NCI-H1105 treated with DMSO at 0.1 percent for 48 hours (cell line): Measurements from ENCODE around the gene GATB.

ENCODE experiments used
- DNase-seq: peaks from one replicate; lab custom pipeline; 2025; lab: John Stamatoyannopoulos, UW

The GATB gene

DNA sequence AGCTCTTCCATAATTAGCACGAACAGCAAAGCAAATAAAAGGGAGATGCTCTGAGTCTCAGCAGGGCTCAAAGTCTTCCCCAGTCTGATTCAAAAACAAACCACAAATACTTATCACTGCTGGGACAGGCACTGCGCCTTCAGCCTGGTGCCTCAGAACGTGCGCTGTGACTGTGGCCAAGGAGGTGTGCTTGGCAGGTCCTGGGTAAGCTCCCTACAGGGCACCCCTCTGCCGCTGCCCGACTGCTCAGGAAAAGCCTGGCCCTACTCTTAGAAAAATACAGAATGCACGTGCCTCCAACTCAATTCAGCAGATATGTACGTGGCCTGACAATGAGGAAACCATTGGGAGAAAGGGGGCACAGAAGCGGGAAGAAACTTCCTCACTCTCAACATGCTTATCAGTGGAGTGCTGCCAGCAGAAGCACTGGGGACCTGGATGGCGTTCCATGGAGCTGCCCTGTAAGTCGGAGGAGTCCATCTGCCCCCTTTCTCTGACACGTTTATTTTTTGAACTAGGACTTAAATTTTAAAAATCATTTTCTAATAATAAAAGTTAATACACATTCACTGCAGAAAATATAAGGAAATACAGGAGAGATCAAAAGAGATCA is 86.8 kb downstream of the GATB start:
- no peak for DNase-seq

DNA sequence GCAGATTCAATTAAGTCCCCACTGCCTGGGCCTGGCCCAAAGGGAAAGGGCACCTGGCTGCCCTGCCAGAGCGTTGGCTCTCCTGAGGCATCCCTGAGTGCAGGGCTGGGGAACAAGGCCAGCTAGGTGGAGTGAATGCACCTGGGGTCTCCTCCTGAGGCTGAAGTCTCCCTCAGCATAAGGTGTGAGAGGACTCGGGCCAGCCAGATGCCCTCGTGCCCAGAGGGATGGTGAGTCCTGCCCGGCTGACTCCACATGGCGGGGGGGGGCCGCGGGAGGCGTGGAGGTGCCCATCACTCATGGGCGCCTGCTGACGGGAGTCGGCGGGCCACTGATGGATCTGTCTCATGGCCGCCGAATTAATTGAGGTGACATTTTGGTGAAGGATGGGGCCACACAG is 87.8 kb downstream of the GATB start:
- DNase-seq: no peak

DNA sequence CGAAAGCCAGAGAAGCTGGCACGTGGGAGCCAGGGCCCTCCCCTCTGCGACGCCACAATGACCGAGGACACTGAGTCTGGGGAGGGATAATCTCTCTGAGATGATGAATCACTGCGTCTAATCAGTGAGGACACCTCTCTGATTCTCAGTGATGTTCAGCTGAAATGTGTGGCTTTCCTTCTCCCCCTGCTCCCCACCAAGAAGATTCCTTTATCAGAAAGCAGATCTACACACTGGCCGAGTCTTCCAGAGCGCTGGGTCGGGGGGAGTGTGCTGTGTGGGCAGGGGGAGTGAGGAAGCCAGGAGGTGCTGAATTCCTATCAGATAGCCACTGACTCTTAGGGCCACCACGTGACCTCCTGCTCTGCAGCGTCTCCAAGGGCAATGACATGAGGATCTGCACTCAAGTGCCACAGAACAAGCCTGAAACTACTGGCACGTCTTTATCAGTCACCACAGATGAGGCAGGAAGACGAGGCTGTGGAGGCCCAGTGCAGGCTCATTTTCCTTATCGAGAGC is 89.2 kb downstream of the GATB start:
- DNase-seq: no peak

DNA sequence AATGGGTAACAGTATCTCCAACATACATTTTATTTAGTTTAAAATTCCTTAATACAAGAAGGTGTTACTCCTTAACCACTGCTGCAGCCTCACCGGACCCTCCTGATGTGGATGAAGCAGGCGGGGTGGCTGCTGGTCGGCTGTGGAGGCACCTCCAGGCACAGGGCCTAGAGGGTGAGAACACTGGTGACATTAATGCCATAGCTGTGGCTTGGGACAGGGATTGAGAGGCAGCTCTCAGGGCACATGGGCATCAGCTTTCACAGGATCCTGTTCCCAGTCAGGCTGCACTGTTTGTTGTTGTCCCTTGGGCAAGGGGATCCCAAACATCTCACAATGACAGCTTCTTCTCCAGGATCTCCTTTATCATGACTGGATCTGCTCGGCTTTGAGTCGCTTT is 90.0 kb downstream of the GATB start:
- no peak for DNase-seq

GRCh38 chr4:151669990-151670389 is 90.8 kb downstream of the GATB start:
- DNase-seq: no peak

GRCh38 chr4:151668689-151669402 is 92.0 kb downstream of the GATB start:
- no peak for DNase-seq

GRCh38 chr4:151667666-151668065 is 93.1 kb downstream of the GATB start:
- DNase-seq: no peak

- no peak for DNase-seq
Observed at GRCh38 chr4:151667048-151667447, 93.8 kb downstream of the GATB start.

DNA sequence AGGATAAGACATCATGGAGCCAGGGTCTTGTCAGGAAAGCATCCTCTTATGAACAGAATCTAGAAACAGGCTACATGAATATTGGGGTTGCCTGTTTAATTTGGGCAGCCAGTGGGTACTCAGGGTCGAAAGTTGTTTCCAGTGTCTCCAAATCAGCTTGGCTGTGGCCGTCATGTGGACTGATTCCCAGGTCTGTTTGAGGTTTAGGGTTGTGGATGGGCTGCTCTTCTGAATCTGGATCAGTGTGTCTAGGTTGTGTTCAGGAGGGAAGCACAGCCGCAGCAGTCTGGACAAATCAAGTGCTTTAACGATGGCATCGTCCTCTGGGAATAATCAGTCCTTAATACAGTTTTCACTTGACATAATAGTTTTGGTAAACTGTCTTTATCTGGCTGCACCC is 94.3 kb downstream of the GATB start:
- DNase-seq: no peak

DNA sequence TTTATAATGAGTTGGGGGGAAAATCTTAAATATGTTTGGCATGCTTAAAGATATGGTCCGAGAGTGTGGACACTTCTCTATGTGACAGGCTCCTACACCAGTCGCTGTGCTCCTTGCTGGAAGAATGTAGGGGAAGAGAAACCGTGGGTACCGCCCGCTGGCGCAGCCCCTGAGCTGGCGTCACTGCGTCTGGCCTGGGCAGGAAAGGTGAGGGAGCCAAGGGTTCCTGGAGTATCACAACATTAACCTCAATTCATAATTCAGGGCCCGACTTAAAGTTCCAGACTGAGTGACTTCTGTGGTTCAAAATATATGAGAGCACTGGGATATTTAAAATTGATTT is 95.1 kb downstream of the GATB start:
- DNase-seq: no peak

GRCh38 chr4:151665022-151665784 is 95.6 kb downstream of the GATB start:
- DNase-seq: no peak

DNA sequence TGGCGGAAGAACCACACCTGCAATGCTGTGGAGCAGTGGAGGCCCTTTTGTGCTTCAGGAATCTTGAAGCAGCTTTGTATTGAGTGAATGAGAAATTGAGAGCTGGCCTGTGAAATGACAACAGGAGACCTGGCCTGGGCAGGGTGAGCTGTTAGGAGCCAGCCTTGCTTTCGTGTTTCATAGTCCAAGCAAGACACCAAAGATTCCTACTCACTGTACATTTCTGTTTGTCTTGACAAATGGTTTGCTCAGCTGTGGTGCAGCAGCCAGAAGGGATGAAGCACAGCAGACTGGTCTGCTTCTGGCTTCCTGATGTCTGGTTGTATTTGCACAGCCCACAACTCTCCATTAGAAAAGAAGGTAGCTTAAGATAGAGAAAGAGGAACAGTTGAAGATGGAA is 96.5 kb downstream of the GATB start:
- no peak for DNase-seq

- DNase-seq: no peak
Observed at GRCh38 chr4:151663109-151663508, 97.7 kb downstream of the GATB start.

DNA sequence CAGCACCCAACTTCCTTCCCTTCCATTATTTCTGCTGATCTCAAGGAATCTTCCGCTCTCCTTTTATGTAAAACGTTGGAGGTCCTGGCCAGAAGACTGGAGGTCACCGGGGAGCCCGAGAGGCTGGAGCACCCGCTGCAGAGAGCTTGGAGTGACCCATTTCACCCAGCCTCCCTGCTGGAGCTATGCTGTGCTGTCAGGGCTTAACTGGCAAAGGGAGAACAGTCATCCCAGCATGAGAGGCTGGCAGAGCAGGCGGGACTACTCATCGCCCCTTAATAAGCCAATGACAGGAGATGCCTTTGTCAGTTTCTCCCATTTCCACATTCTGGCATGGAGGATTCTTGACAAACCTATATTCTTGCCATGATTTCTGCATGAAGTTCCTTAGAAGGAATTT is 98.9 kb downstream of the GATB start:
- no peak for DNase-seq

DNA sequence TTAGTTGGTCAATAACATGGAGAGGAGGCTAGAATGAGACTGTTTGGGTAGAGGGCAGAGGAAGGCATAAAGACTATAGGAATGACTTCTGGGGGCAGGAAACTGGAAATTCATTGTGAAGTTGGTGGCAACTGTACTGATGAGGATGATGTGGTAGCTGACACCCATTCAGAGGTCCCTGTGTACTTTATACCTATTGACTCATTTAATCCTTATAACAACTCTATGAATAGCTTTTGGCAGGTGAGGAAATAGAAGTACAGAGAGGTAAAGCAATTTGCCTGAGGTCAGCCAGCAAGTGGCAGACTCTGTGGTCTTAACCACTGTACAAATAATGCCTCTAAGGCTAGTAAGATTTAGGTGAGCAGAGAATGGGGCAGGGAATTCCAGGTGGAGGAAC is 100.1 kb downstream of the GATB start:
- no peak for DNase-seq

DNA sequence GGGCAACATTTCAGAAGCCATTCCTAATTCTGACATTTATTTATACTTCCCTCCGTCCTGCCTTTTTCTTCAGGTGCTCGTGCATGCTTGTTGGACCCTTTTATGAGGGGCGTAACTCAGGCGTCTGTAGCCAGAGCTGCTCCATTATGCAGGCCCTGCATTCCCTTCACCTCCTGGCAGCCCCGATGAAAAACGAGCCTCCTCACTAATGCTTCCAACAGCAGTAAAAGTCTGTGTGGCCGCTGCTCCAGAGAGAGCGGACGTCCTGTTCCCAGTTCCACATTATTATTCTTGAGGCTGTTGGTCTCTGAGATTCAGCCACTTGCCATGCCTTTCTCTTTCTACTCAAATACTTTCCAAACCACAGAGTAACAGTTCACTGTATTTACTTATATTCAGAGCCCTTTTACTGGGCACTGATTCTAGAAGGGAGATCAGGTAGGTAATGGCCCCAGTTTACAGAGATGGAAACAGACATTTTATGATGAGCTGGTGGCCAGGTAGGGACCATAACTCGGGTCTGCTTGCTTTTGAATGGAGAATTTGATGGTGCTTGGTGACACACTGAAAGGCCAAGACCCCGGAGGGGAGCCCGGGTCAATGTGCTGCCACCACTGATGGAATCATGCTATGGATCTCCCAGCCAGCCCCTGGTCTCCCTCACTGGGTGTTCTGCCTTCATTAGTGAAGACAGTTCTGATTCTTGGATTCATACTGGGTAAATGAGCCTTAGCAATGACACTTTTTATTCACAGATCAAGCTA is 101.0 kb downstream of the GATB start:
- no peak for DNase-seq

- DNase-seq: no peak
Observed at GRCh38 chr4:151658959-151659600, 101.7 kb downstream of the GATB start.

GRCh38 chr4:151657896-151658295 is 102.9 kb downstream of the GATB start:
- DNase-seq: no peak

DNA sequence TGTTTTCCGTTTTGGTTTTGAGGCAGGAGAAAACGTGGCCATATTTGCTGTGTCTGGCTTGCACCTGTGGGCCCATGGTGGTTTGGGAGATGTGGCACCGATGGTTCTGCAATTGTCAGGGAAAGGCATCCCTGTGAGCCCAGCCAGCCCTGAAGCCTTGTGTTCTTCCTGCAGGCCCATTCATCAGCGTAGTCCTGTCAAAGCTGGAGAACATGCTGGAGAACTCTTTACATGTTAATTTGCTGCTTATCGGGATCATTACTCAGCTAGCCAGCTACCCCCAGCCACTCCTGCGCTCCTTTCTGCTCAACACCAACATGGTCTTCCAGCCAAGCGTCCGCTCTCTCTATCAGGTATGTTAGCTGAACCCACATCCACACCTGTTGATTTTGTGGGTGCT is 104.7 kb downstream of the GATB start:
- DNase-seq: no peak

GRCh38 chr4:151653548-151653918 is 107.3 kb downstream of the GATB start:
- no peak for DNase-seq

DNA sequence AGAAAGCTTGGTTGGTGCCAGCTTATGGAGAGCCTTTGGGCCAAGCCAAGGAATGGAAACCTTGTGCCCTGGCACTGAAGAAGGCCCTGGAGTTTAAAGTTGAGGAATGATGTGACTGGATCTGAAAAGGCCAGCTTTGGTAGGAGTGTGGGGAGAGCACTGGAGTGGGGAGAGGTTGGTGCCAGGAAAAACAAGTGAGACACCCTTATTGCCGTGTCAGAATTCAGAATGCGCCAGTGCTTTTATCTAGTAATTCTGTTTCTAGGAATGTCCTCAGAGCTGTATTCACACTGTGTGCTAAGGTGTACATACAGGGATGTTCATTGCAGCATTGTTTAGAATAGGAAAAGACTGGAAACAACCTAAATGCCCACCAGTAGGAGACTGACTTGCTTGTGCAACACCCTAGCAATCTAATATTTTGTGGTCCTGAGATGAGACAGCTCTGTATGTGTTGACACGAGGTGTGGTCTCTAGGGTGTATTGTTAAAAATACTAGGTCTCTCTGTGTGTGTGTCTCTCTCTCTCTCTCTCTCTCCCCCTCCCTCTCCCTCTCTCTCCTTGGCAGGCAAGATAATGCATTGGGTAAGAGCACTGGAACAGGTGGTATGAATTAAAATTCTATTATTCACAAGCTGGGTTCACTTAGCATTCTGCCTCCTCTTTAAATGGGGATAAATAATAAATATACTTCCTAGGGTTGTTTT is 107.8 kb downstream of the GATB start:
- no peak for DNase-seq
